CD4-positive, alpha-beta memory T cell (primary cell): ENCODE data around the gene ANKRD28. TPM values are rescaled to one million over a fixed set of nuclear protein-coding genes. Genes with fewer than 3 reads are reported as not detected.

ENCODE experiments used
- CTCF ChIA-PET: fragments of 350-600 bp; sonication (Branson Sonifier 250); formaldehyde crosslinking; loops from one replicate; lab custom pipeline; 2021; ENCODE audit warnings: inconsistent platforms; ENCODE audit not compliant: partially characterized antibody; lab: Charles Lee
- POLR2A ChIA-PET: fragments of 350-600 bp; sonication (Branson Sonifier 250); formaldehyde crosslinking; loops from one replicate; lab custom pipeline; 2021; ENCODE audit not compliant: partially characterized antibody; lab: Charles Lee
- DNase-seq, 5 donors: peaks; one replicate each; pipeline versions ENCODE4 v3.0.0 to v3.0.0-alpha.2; 2020 to 2022; ENCODE audit warnings: mixed read lengths in 1 of 5
- H3K27ac ChIP-seq: one replicate; pipeline ENCODE4 v1.7.0; 2013; ENCODE audit warnings: low read depth, low read length
- H3K27me3 ChIP-seq: 2 replicates; pipeline ENCODE4 v1.7.0; 2013; ENCODE audit warnings: mild to moderate bottlenecking, low read length, moderate library complexity; ENCODE audit not compliant: insufficient read depth
- H3K36me3 ChIP-seq: 2 replicates; pipeline ENCODE4 v1.7.0; 2013; ENCODE audit warnings: mild to moderate bottlenecking, low read length, moderate library complexity; ENCODE audit not compliant: insufficient read depth
- H3K4me1 ChIP-seq: 2 replicates; pipeline ENCODE4 v1.7.0; 2013; ENCODE audit warnings: mild to moderate bottlenecking, low read length, moderate library complexity; ENCODE audit not compliant: insufficient read depth
- H3K4me3 ChIP-seq, 2 donors: one replicate each; pipeline ENCODE4 v1.7.0; 2013; ENCODE audit warnings: low read length in 2 of 2, mild to moderate bottlenecking in 1 of 2
- H3K9me3 ChIP-seq, 2 donors: one replicate each; pipeline ENCODE4 v1.7.0; 2013; ENCODE audit warnings: low read length in 2 of 2, control low read depth in 1 of 2; ENCODE audit not compliant: control insufficient read depth in 1 of 2
- H3K27ac Mint-ChIP-seq, 7 donors: one replicate each; pipeline ENCODE4 v1.8.0; 2020 to 2021; ENCODE audit warnings: mixed read lengths in 7 of 7, mild to moderate bottlenecking in 6 of 7, inconsistent platforms in 3 of 7, moderate library complexity in 3 of 7
- H3K27me3 Mint-ChIP-seq, 2 donors: one replicate each; pipeline ENCODE4 v1.8.0; 2020 to 2021; ENCODE audit warnings: mixed read lengths in 2 of 2
- H3K36me3 Mint-ChIP-seq, 2 donors: one replicate each; pipeline ENCODE4 v1.8.0; 2020 to 2021; ENCODE audit warnings: mixed read lengths in 2 of 2, inconsistent platforms in 1 of 2, mild to moderate bottlenecking in 1 of 2
- H3K4me1 Mint-ChIP-seq, 4 donors: one replicate each; pipeline ENCODE4 v1.8.0; 2020 to 2021; ENCODE audit warnings: mixed read lengths in 4 of 4, mild to moderate bottlenecking in 1 of 4
- H3K4me3 Mint-ChIP-seq, 8 donors: one replicate each; pipeline ENCODE4 v1.8.0; 2020 to 2021; ENCODE audit warnings: mixed read lengths in 8 of 8, mild to moderate bottlenecking in 7 of 8, moderate library complexity in 6 of 8, inconsistent platforms in 3 of 8
- H3K9me3 Mint-ChIP-seq, 8 donors: one replicate each; pipeline ENCODE4 v1.8.0; 2020 to 2021; ENCODE audit warnings: mixed read lengths in 8 of 8, mild to moderate bottlenecking in 5 of 8, inconsistent platforms in 3 of 8, moderate library complexity in 1 of 8
- intact Hi-C: fragments of 100-400 bp; cut with micrococcal nuclease; formaldehyde crosslinking; loops from one replicate; pipeline ENCODE4 v1.15.1; 2023
- polyA plus RNA-seq, 2 donors: library from polyadenylated mRNA; unstranded; fragments of 300-500 nt; fragmentation: Illumina TruSeq; gene quantifications; one replicate each; pipeline ENCODE4 v1.2.3, GENCODE V29; 2021
- total RNA-seq, 2 experiments: library from RNA; stranded (reverse); gene quantifications; one replicate each; pipeline ENCODE4 v1.2.3, GENCODE V29; 2021

Gene ANKRD28
- total and polyA plus RNA-seq, 4 experiments from 2014 or later: 8.5 to 42.0 (median 27.2) TPM

DNA sequence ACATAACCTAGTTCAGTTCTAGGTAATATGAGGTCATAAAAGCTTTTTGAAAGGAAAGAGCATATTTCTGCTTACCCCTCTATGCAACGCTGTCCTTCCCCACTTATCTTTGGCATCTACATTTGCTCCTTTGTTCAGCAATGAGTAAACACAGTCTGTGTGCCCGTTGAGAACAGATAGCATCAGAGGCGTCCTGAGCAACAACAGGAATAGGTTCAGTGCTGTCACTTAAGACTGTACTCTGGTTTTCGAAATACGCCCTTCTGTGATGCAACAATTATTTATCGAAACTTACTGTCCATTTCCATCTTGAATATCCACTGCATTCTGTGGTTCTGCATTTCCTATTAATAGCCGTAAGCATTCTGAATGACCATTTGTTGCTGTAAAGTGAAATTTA lies 111.9 kb downstream of the ANKRD28 start:
- DNase-seq: peak; percentile 13 to 46 (median 22)
- no peaks in the 10 kb centered on the region for H3K27me3 Mint-ChIP-seq
- ChIA-PET CTCF (no interaction called here), POLR2A (no interaction called here)
- Histone ChIP-seq H3K27me3 (no peaks in the 10 kb centered on the region), H3K36me3 (peaks cover 9% of the 10 kb centered on the region), H3K9me3 (no peaks in the 10 kb centered on the region), H3K27ac (no peak overlapping the region), H3K4me3 (no peak overlapping the region), H3K4me1 (no peaks in the 10 kb centered on the region)
- peak overlapping the region in 1 of 7 donors; percentile 69 for H3K27ac Mint-ChIP-seq
- H3K36me3 Mint-ChIP-seq: peaks cover 35 to 66% of the 10 kb centered on the region in 2 donors
- intact Hi-C loops: loop anchor here (5.0 kb wide), 1 partner anchor 54 kb away; no protein-coding TSS in a partner anchor
- H3K9me3 Mint-ChIP-seq: no peaks in the 10 kb centered on the region
- H3K4me3 Mint-ChIP-seq: peak overlapping the region in 1 of 8 donors; percentile 31
- H3K4me1 Mint-ChIP-seq: peaks cover 0 to 7% (median 5%) of the 10 kb centered on the region in 4 donors

DNA sequence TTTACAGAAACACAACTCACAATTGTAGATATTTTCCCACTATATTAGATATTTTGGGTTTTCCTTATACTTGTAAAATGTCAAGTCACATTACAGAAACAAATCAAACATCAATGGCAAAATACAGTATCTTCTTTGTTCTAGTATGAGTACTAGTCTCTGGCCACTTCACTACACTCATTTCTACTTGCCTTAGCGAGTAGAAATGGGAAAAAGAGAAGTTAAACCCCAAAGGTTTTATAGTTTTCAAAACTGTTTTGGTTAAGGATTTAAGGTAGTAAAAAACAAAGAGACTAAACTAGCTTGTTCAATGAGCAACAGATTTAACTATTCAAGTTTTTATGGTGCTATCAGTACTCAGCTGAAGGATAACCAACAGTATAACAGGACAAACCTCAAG lies 114.5 kb downstream of the ANKRD28 start:
- Mint-ChIP-seq H3K9me3 (no peaks in the 10 kb centered on the region), H3K36me3 (peaks cover 28 to 54% of the 10 kb centered on the region in 2 donors), H3K4me1 (peaks cover 0 to 7% (median 5%) of the 10 kb centered on the region in 4 donors), H3K27me3 (no peaks in the 10 kb centered on the region), H3K4me3 (no peak overlapping the region), H3K27ac (peak overlapping the region in 1 of 7 donors; percentile 27)
- Histone ChIP-seq H3K4me1 (no peaks in the 10 kb centered on the region), H3K27me3 (no peaks in the 10 kb centered on the region), H3K36me3 (peaks cover 12% of the 10 kb centered on the region), H3K9me3 (no peaks in the 10 kb centered on the region), H3K4me3 (no peak overlapping the region), H3K27ac (no peak overlapping the region)
- DNase-seq: no peak
- intact Hi-C loops: loop anchor here (5.0 kb wide), 1 partner anchor 36 kb away; no protein-coding TSS in a partner anchor
- ChIA-PET POLR2A (no interaction called here), CTCF (no interaction called here)

DNA sequence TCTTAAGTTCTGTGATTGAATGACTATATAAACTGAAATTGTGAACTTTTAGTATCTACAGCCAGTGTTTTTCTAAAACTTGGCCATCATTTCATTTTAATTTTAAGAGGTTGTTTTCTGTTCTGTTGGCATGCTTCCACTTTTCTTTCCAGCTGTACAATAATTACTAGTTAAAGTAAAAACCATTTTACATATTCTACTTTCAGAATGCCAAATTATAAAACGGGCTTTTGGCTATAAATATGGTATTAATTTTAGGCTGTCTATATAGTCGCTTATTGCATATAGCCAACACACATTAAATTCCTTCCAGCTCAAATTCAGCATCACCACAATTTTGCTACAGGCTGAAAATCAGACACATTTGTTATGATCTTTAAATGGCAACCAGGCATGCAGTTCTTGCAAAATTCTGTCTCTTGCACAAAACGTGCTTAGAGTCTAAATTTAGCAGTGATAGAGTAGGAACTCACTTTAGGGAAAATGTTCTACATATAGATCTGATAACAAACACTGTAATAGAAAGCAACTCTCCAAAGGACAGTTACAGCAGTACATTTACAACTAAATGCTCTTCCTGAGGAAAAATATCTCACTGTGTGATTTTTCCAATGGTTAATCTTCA lies 115.1 kb downstream of the ANKRD28 start:
- intact Hi-C loops: loop anchor here (5.0 kb wide), 1 partner anchor 35 kb away; no protein-coding TSS in a partner anchor
- Mint-ChIP-seq H3K9me3 (no peaks in the 10 kb centered on the region), H3K27me3 (no peaks in the 10 kb centered on the region), H3K4me1 (peaks cover 0 to 7% (median 5%) of the 10 kb centered on the region in 4 donors), H3K4me3 (no peak overlapping the region), H3K27ac (no peak overlapping the region), H3K36me3 (peaks cover 32 to 56% of the 10 kb centered on the region in 2 donors)
- POLR2A ChIA-PET: no interaction called here
- H3K27ac ChIP-seq: no peak overlapping the region
- no peak for DNase-seq
- peaks cover 18% of the 10 kb centered on the region for H3K36me3 ChIP-seq
- no peaks in the 10 kb centered on the region for H3K9me3 ChIP-seq
- CTCF ChIA-PET: no interaction called here
- H3K4me1 ChIP-seq: no peaks in the 10 kb centered on the region
- H3K4me3 ChIP-seq: no peak overlapping the region
- no peaks in the 10 kb centered on the region for H3K27me3 ChIP-seq

DNA sequence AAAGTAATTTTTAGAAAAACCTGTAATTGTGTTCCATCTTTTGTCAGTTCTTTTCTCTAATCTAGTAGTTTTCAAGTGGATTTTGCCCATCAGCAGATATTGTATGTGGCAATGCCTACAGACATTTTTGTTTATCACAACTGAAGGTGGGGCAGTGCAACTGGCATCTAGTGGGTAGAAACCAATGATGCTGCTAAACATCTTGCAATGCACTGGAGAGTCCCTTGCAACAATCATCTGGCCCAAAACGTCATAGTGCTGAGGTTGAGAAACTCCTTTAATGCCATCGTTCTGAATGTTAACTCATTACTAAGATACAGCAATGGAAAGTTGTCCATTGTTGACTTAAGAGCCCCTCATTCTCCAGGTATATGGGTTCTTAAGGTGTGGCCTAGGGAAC lies 116.1 kb downstream of the ANKRD28 start:
- Mint-ChIP-seq H3K9me3 (no peaks in the 10 kb centered on the region), H3K4me1 (peaks cover 0 to 7% (median 5%) of the 10 kb centered on the region in 4 donors), H3K27ac (peak overlapping the region in 2 of 7 donors; percentile 29 to 37), H3K36me3 (peaks cover 37 to 62% of the 10 kb centered on the region in 2 donors), H3K4me3 (no peak overlapping the region), H3K27me3 (no peaks in the 10 kb centered on the region)
- Histone ChIP-seq H3K4me1 (no peaks in the 10 kb centered on the region), H3K9me3 (no peaks in the 10 kb centered on the region), H3K4me3 (no peak overlapping the region), H3K27ac (no peak overlapping the region), H3K27me3 (no peaks in the 10 kb centered on the region), H3K36me3 (peaks cover 26% of the 10 kb centered on the region)
- ChIA-PET POLR2A (no interaction called here), CTCF (no interaction called here)
- intact Hi-C loops: loop anchor here (5.0 kb wide), 1 partner anchor 34 kb away; no protein-coding TSS in a partner anchor
- no peak for DNase-seq

DNA sequence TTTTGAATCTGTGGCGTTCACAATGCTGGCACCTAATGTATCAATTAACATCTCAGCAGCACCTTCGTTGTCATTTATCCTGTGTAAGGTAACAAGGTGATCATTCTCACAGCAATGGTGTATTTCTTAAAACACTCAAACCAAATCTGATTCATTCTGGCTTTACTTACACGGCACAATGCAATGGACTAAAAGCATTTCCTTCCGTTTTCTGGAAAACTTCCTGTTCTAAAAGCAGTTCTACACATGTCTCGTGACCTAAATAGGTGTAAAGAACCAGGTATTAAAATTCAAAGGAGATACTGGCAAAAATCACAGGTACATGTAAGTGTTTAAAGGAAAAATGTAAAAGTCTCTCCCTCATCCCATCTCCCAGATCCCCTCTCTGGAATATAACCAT lies 118.5 kb downstream of the ANKRD28 start:
- H3K9me3 ChIP-seq: no peaks in the 10 kb centered on the region
- Mint-ChIP-seq H3K4me1 (peaks cover 0 to 1% (median 0%) of the 10 kb centered on the region in 4 donors), H3K27ac (no peak overlapping the region), H3K36me3 (peaks cover 30 to 44% of the 10 kb centered on the region in 2 donors), H3K27me3 (no peaks in the 10 kb centered on the region), H3K9me3 (no peaks in the 10 kb centered on the region), H3K4me3 (no peak overlapping the region)
- POLR2A ChIA-PET: no interaction called here
- no peaks in the 10 kb centered on the region for H3K4me1 ChIP-seq
- intact Hi-C loops: no loop called here
- CTCF ChIA-PET: interaction anchor here (1.4 kb wide), 1 partner anchor 49 kb away, joined by 4 read pairs; no protein-coding TSS in a partner anchor
- no peaks in the 10 kb centered on the region for H3K27me3 ChIP-seq
- no peak for DNase-seq
- peaks cover 35% of the 10 kb centered on the region for H3K36me3 ChIP-seq
- H3K4me3 ChIP-seq: no peak overlapping the region
- no peak overlapping the region for H3K27ac ChIP-seq

DNA sequence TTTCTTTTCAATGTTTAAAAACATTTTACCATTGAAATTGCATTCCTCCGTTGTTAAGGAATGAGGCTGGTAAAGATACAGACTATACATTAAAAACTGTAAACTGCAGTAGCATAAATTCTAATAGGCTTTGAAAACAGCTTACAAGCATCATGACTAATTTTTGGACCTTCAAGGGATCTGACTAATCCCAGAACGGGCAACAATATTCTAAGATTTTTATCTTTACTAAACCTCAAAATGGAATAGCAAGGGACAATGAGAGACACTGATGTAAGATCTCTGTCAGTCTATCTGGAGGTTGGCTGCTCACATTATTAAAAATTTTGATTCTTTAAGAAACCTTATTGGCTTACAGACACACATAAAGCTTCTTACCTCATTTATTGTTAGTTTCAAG lies 121.5 kb downstream of the ANKRD28 start:
- Histone ChIP-seq H3K27me3 (no peaks in the 10 kb centered on the region), H3K27ac (no peak overlapping the region), H3K4me1 (no peaks in the 10 kb centered on the region), H3K4me3 (no peak overlapping the region), H3K9me3 (no peaks in the 10 kb centered on the region), H3K36me3 (peaks cover 35% of the 10 kb centered on the region)
- no peak for DNase-seq
- Mint-ChIP-seq H3K27ac (no peak overlapping the region), H3K4me3 (no peak overlapping the region), H3K27me3 (no peaks in the 10 kb centered on the region), H3K36me3 (peaks cover 20 to 29% of the 10 kb centered on the region in 2 donors), H3K9me3 (no peaks in the 10 kb centered on the region), H3K4me1 (peaks cover 0 to under 1% (median 0%) of the 10 kb centered on the region in 4 donors)
- intact Hi-C loops: no loop called here
- ChIA-PET CTCF (interaction anchor here (0.9 to 1.1 kb wide), 2 partner anchors 9 to 37 kb away, joined by 3 read pairs; no protein-coding TSS in a partner anchor), POLR2A (interaction anchor here (0.7 kb wide), 1 partner anchor 29 kb away, joined by 3 read pairs; no protein-coding TSS in a partner anchor)

DNA sequence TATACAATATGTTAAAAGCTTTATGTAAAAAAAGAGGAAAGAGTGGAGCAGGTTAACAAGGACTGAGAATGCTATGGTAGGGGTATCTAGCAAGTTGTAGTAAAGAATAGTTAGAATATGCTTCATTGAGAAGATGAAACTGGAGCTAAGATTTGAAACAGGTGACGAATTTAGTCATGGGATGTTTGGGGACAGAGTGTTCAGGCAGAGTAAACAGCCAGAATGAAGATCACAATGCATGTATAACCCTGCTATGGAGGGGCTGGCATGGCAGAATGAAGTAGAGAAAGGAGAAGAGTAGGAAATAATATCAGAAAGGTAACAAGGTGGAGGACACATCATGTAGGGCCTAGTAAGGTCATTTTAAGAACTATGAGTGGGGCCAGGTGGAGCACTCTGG lies 124.2 kb downstream of the ANKRD28 start:
- H3K4me3 Mint-ChIP-seq: no peak overlapping the region
- no peaks in the 10 kb centered on the region for H3K27me3 Mint-ChIP-seq
- Histone ChIP-seq H3K27me3 (no peaks in the 10 kb centered on the region), H3K27ac (no peak overlapping the region), H3K36me3 (peaks cover 33% of the 10 kb centered on the region), H3K9me3 (no peaks in the 10 kb centered on the region), H3K4me1 (no peaks in the 10 kb centered on the region), H3K4me3 (no peak overlapping the region)
- no peak for DNase-seq
- ChIA-PET POLR2A (no interaction called here), CTCF (interaction anchor here (0.6 kb wide), 1 partner anchor 217 kb away, joined by 3 read pairs; no protein-coding TSS in a partner anchor)
- no peaks in the 10 kb centered on the region for H3K9me3 Mint-ChIP-seq
- peaks cover 3 to 10% (median 6%) of the 10 kb centered on the region in 4 donors for H3K4me1 Mint-ChIP-seq
- intact Hi-C loops: no loop called here
- peaks cover 27 to 35% of the 10 kb centered on the region in 2 donors for H3K36me3 Mint-ChIP-seq
- H3K27ac Mint-ChIP-seq: no peak overlapping the region
